ENCODE measurements around the gene PRDM8. TPM values are rescaled to one million over a fixed set of nuclear protein-coding genes. Genes with fewer than 3 reads are reported as not detected.
A peak's percentile ranks its signal among the peaks of the same experiment; 100 is the strongest.

The PRDM8 gene
- total and polyA plus RNA-seq, 8 donors: 0.14 to 1.5 (median 0.57) TPM

GRCh38 chr4:80206521-80207171, 9.3 kb downstream of the PRDM8 start:
- peaks cover 0 to 12% (median 0%) of the 10 kb centered on the region in 3 donors for H3K4me1 ChIP-seq
- TF ChIP-seq CTCF (IDR thresholded peaks at IDR 0.05): no peak
- FAIRE-seq (no peak), DNase-seq (peak in 1 of 6 donors; percentile 48), ATAC-seq (no peak)
- WGBS, 2 donors: 82% methylated on average over 29 of the region's 29 CpGs
- intact Hi-C loops (cut with DNase I): no loop called here
- no peaks in the 10 kb centered on the region for H3K9me3 ChIP-seq
- H3K36me3 ChIP-seq: no peaks in the 10 kb centered on the region
- peaks cover 0 to 4% (median 0%) of the 10 kb centered on the region in 4 donors for H3K27me3 ChIP-seq
- H3K4me3 ChIP-seq: no peak overlapping the region
- no peak overlapping the region for H3K27ac ChIP-seq

GRCh38 chr4:80207172-80207583, 9.9 kb downstream of the PRDM8 start:
- ATAC-seq (no peak), DNase-seq (peak in 1 of 6 donors; percentile 60), FAIRE-seq (no peak)
- TF ChIP-seq CTCF (IDR thresholded peaks at IDR 0.05): no peak
- Histone ChIP-seq H3K9me3 (no peaks in the 10 kb centered on the region), H3K27me3 (peaks cover 0 to 4% (median 0%) of the 10 kb centered on the region in 4 donors), H3K27ac (no peak overlapping the region), H3K4me1 (peaks cover 0 to 12% (median 0%) of the 10 kb centered on the region in 3 donors), H3K4me3 (no peak overlapping the region), H3K36me3 (no peaks in the 10 kb centered on the region)
- intact Hi-C loops (cut with DNase I): no loop called here
- 72 to 74% methylated on average over 27 of the region's 27 CpGs for WGBS, 2 donors

GRCh38 chr4:80207664-80208063, 10.4 kb downstream of the PRDM8 start:
- ATAC-seq (no peak), FAIRE-seq (no peak), DNase-seq (no peak)
- intact Hi-C loops (cut with DNase I): no loop called here
- Histone ChIP-seq H3K4me3 (no peak overlapping the region), H3K9me3 (no peaks in the 10 kb centered on the region), H3K27me3 (peaks cover 0 to 4% (median 0%) of the 10 kb centered on the region in 4 donors), H3K4me1 (peaks cover 0 to 12% (median 0%) of the 10 kb centered on the region in 3 donors), H3K27ac (no peak overlapping the region), H3K36me3 (no peaks in the 10 kb centered on the region)
- TF ChIP-seq CTCF (IDR thresholded peaks at IDR 0.05): no peak
- 85 to 93% methylated on average over 10 of the region's 10 CpGs for WGBS, 2 donors

GRCh38 chr4:80208610-80209339, 11.5 kb downstream of the PRDM8 start:
- no peak for DNase-seq
- no peak for TF ChIP-seq CTCF (IDR thresholded peaks at IDR 0.05)
- intact Hi-C loops (cut with DNase I): no loop called here
- ATAC-seq: peak in 3 of 4 donors; percentile 43 to 66 (median 44)
- no peaks in the 10 kb centered on the region for H3K9me3 ChIP-seq
- no peak for FAIRE-seq
- WGBS, 2 donors: 49 to 52% methylated on average over 4 of the region's 4 CpGs
- H3K4me1 ChIP-seq: peaks cover 0 to 11% (median 0%) of the 10 kb centered on the region in 3 donors
- H3K27ac ChIP-seq: peak overlapping the region in 1 of 4 donors; percentile 21
- H3K36me3 ChIP-seq: no peaks in the 10 kb centered on the region
- peaks cover 0 to 4% (median 0%) of the 10 kb centered on the region in 4 donors for H3K27me3 ChIP-seq
- no peak overlapping the region for H3K4me3 ChIP-seq

- H3K36me3 ChIP-seq: no peaks in the 10 kb centered on the region
- ATAC-seq: peak; percentile 64 to 87 (median 76)
- no peaks in the 10 kb centered on the region for H3K27me3 ChIP-seq
- H3K9me3 ChIP-seq: no peaks in the 10 kb centered on the region
- peaks cover 0 to 7% (median 0%) of the 10 kb centered on the region in 3 donors for H3K4me1 ChIP-seq
- FAIRE-seq: no peak
- WGBS, 2 donors: 45 to 49% methylated on average over 2 of the region's 2 CpGs
- DNase-seq: no peak
- intact Hi-C loops (cut with DNase I): no loop called here
- no peak overlapping the region for H3K27ac ChIP-seq
- H3K4me3 ChIP-seq: no peak overlapping the region
- TF ChIP-seq CTCF (IDR thresholded peaks at IDR 0.05): no peak
These were observed 12.0 kb downstream of the PRDM8 start for GRCh38 chr4:80209340-80209701.
